HCT116 (cell line): ENCODE measurements around the gene FKBP4. TPM values are rescaled to one million over a fixed set of nuclear protein-coding genes. Genes with fewer than 3 reads are reported as not detected.

Experiments
- ATAC-seq: fragments of 200-7000 bp; cut with Tn5 transposase; 2 replicates; pipeline ENCODE4 v1.9.1; 2020; ENCODE audit warnings: mild to moderate bottlenecking, moderate library complexity
- BruUV-seq: library from RNA; stranded (reverse); fragments of 400-500 nt; replicated peaks from 2 replicates; lab custom pipeline; 2021; lab: Mats Ljungman, UMichigan
- CTCF ChIA-PET: fragments of 300-600 bp; sonication (Branson Sonifier 250); formaldehyde crosslinking; loops from one replicate; lab custom pipeline; 2021; ENCODE audit warnings: antibody characterized with exemption; lab: Charles Lee
- POLR2A ChIA-PET: fragments of 300-600, 350-600 bp; sonication (Branson Sonifier 250); formaldehyde crosslinking; loops from one replicate; lab custom pipeline; 2021; ENCODE audit warnings: antibody characterized with exemption; lab: Charles Lee
- RAD21 ChIA-PET, 2 experiments: fragments of 300-600 bp; sonication (Branson Sonifier 250); formaldehyde crosslinking; loops; one replicate each; lab custom pipeline; 2023; ENCODE audit warnings: low total read pairs in 2 of 2; ENCODE audit not compliant: uncharacterized antibody in 2 of 2, unreplicated experiment in 2 of 2, low non-redundant PET in 1 of 2; lab: Charles Lee
- DNase-seq: peaks from one replicate; pipeline ENCODE4 v3.0.0-alpha.2; 2010; ENCODE audit warnings: low read depth, low spot score
- H2AFZ ChIP-seq: fragments of 200-600 bp; shearing (Covaris generic), sonication (generic); 2 replicates; pipeline ENCODE4 v1.6.1; 2017; ENCODE audit warnings: low read depth, mixed run types, mixed read lengths, antibody characterized with exemption, low read length; ENCODE audit not compliant: poor library complexity, severe bottlenecking
- H3K27ac ChIP-seq: 2 replicates; pipeline ENCODE4 v1.5.1; 2012; ENCODE audit warnings: low read depth, low read length
- H3K27me3 ChIP-seq: fragments of 200-600 bp; sonication (generic); 2 replicates; pipeline ENCODE4 v1.6.1; 2016; ENCODE audit warnings: mixed run types, low read length, mixed read lengths; ENCODE audit not compliant: insufficient read depth
- H3K36me3 ChIP-seq, 2 experiments: fragments of 200-500 bp in 1 of 2; fragments of 200-600 bp in 1 of 2; sonication (Bioruptor generic) in 1 of 2; sonication (generic) in 1 of 2; 2 replicates each; pipeline versions ENCODE4 v1.5.1 to v1.6.1; 2014 to 2016; ENCODE audit warnings: low read length in 2 of 2, inconsistent platforms in 1 of 2, mixed read lengths in 1 of 2, mixed run types in 1 of 2; ENCODE audit not compliant: insufficient read depth in 2 of 2, control insufficient read depth in 1 of 2
- H3K4me1 ChIP-seq, 2 experiments: fragments of 200-600 bp in 1 of 2; sonication (generic) in 1 of 2; 2 replicates each; pipeline versions ENCODE4 v1.5.1 to v1.6.1; 2012 to 2017; ENCODE audit warnings: low read length in 2 of 2, inconsistent platforms in 1 of 2, mild to moderate bottlenecking in 1 of 2, mixed read lengths in 1 of 2, mixed run types in 1 of 2, moderate library complexity in 1 of 2; ENCODE audit not compliant: insufficient read depth in 2 of 2, control insufficient read depth in 1 of 2
- H3K4me2 ChIP-seq: fragments of 200-600 bp; sonication (generic); 2 replicates; pipeline ENCODE4 v1.6.1; 2017; ENCODE audit warnings: mixed run types, low read length, mixed read lengths
- H3K4me3 ChIP-seq, 2 experiments: fragments of 200-600 bp in 1 of 2; sonication (generic) in 1 of 2; replicated peaks in 1 of 2; 2 replicates each; pipeline ENCODE4 v1.5.1; 2011 to 2016; ENCODE audit warnings: low read length in 2 of 2, control low read depth in 1 of 2, low read depth in 1 of 2, mild to moderate bottlenecking in 1 of 2, mixed read lengths in 1 of 2, mixed run types in 1 of 2
- H3K79me2 ChIP-seq: fragments of 200-600 bp; sonication (generic); 2 replicates; pipeline ENCODE4 v1.6.1; 2017; ENCODE audit warnings: mild to moderate bottlenecking, mixed run types, low read length, moderate library complexity, mixed read lengths; ENCODE audit not compliant: insufficient read depth
- H3K9ac ChIP-seq: fragments of 200-600 bp; sonication (generic); 2 replicates; pipeline ENCODE4 v1.6.1; 2016; ENCODE audit warnings: low read length, mixed read lengths
- H3K9me2 ChIP-seq: fragments of 200-600 bp; sonication (generic), shearing (Covaris generic); 2 replicates; pipeline ENCODE4 v1.6.1; 2017; ENCODE audit warnings: mixed run types, mild to moderate bottlenecking, moderate library complexity; ENCODE audit not compliant: insufficient read depth
- H3K9me3 ChIP-seq, 2 experiments: fragments of 200-500 bp in 1 of 2; fragments of 200-600 bp in 1 of 2; sonication (Bioruptor generic) in 1 of 2; sonication (generic) in 1 of 2; 2 replicates each; pipeline ENCODE4 v1.6.1; 2014 to 2017; ENCODE audit warnings: low read length in 2 of 2, mixed read lengths in 2 of 2, inconsistent platforms in 1 of 2, low read depth in 1 of 2, mild to moderate bottlenecking in 1 of 2, mixed run types in 1 of 2, moderate library complexity in 1 of 2; ENCODE audit not compliant: control insufficient read depth in 1 of 2, insufficient read depth in 1 of 2
- H4K20me1 ChIP-seq: fragments of 200-600 bp; sonication (generic), shearing (Covaris generic); 2 replicates; pipeline ENCODE4 v1.6.1; 2017; ENCODE audit warnings: mixed run types, mild to moderate bottlenecking, moderate library complexity; ENCODE audit not compliant: insufficient read depth
- ATF3 ChIP-seq: IDR thresholded peaks from 2 replicates; pipeline ENCODE4 v1.6.1; 2012
- CBX3 ChIP-seq: IDR thresholded peaks from 2 replicates; pipeline ENCODE4 v1.6.1; 2012; ENCODE audit warnings: low read depth
- CEBPB ChIP-seq: IDR thresholded peaks from 2 replicates; pipeline ENCODE4 v1.6.1; 2012; ENCODE audit warnings: low read depth
- CTCF ChIP-seq, 3 experiments: fragments of 200-600 bp in 1 of 3; sonication (generic) in 1 of 3; IDR thresholded peaks in 2 of 3; conservative IDR thresholded peaks in 1 of 3; 2 replicates each; pipeline ENCODE4 v1.5.1; 2012 to 2017; ENCODE audit warnings: low read depth in 2 of 3, low read length in 2 of 3, antibody characterized with exemption in 1 of 3, borderline replicate concordance in 1 of 3, control low read depth in 1 of 3, mild to moderate bottlenecking in 1 of 3, mixed read lengths in 1 of 3, mixed run types in 1 of 3, moderate library complexity in 1 of 3; ENCODE audit not compliant: insufficient read depth in 1 of 3
- EGR1 ChIP-seq: IDR thresholded peaks from 2 replicates; pipeline ENCODE4 v1.6.1; 2012; ENCODE audit warnings: low read depth
- ELF1 ChIP-seq: IDR thresholded peaks from 2 replicates; pipeline ENCODE4 v1.6.1; 2012; ENCODE audit warnings: low read depth, borderline replicate concordance
- EZH2 ChIP-seq: fragments of 200-600 bp; sonication (generic); IDR thresholded peaks from 2 replicates; pipeline ENCODE4 v1.6.1; 2017; ENCODE audit warnings: antibody characterized with exemption, mixed run types
- EZH2phosphoT487 ChIP-seq: fragments of 200-600 bp; IDR thresholded peaks from 2 replicates; pipeline ENCODE4 v1.6.1; 2018; ENCODE audit warnings: antibody characterized with exemption, borderline replicate concordance
- FOSL1 ChIP-seq: IDR thresholded peaks from 2 replicates; pipeline ENCODE4 v1.6.1; 2012; ENCODE audit warnings: low read depth
- JUND ChIP-seq: IDR thresholded peaks from 2 replicates; pipeline ENCODE4 v1.6.1; 2012
- POLR2A ChIP-seq: IDR thresholded peaks from 2 replicates; pipeline ENCODE4 v1.7.0; 2011; ENCODE audit warnings: borderline replicate concordance; ENCODE audit not compliant: insufficient read depth, insufficient read length; ENCODE audit errors: extremely low read depth
- POLR2AphosphoS5 ChIP-seq: IDR thresholded peaks from 2 replicates; pipeline ENCODE4 v1.6.1; 2011; ENCODE audit warnings: mild to moderate bottlenecking, low read depth, low read length, moderate library complexity
- RAD21 ChIP-seq: IDR thresholded peaks from 2 replicates; pipeline ENCODE4 v1.6.1; 2012; ENCODE audit warnings: low read depth, mild to moderate bottlenecking
- REST ChIP-seq: IDR thresholded peaks from 2 replicates; pipeline ENCODE4 v1.6.1; 2012; ENCODE audit warnings: low read depth
- SP1 ChIP-seq: IDR thresholded peaks from 2 replicates; pipeline ENCODE4 v1.6.1; 2012; ENCODE audit warnings: low read depth
- SRF ChIP-seq: IDR thresholded peaks from 2 replicates; pipeline ENCODE4 v1.6.1; 2012; ENCODE audit warnings: low read depth
- TCF7L2 ChIP-seq: IDR thresholded peaks from 2 replicates; pipeline ENCODE4 v1.7.0; 2011; ENCODE audit warnings: borderline replicate concordance, inconsistent platforms; ENCODE audit not compliant: insufficient read depth, insufficient read length; ENCODE audit errors: extremely low read depth
- YY1 ChIP-seq: IDR thresholded peaks from 2 replicates; pipeline ENCODE4 v1.6.1; 2011; ENCODE audit warnings: low read length, low read depth, moderate library complexity, mild to moderate bottlenecking; ENCODE audit not compliant: insufficient replicate concordance; ENCODE audit errors: extremely low read depth
- ZBTB33 ChIP-seq: IDR thresholded peaks from 2 replicates; pipeline ENCODE4 v1.6.1; 2011; ENCODE audit warnings: mild to moderate bottlenecking, low read length, moderate library complexity; ENCODE audit not compliant: insufficient replicate concordance; ENCODE audit errors: extremely low read depth
- ZNF274 ChIP-seq: fragments of 200-500 bp; sonication (Bioruptor generic); IDR thresholded peaks from 2 replicates; pipeline ENCODE4 v1.6.1; 2014; ENCODE audit warnings: mild to moderate bottlenecking, low read depth, low read length, inconsistent platforms
- intact Hi-C: fragments of 100-400 bp; cut with micrococcal nuclease; formaldehyde crosslinking; loops from 2 replicates; pipeline ENCODE4 v1.10.0; 2022
- total RNA-seq: library from RNA; stranded (reverse); gene quantifications from one replicate; pipeline ENCODE4 v1.2.1, GENCODE V29; 2021; ENCODE audit not compliant: unreplicated experiment

Gene FKBP4
- total RNA-seq, 1 experiment from 2014 or later: 178 TPM

GRCh38 chr12:2829275-2829674, 34.5 kb downstream of the FKBP4 start:
- Histone ChIP-seq H3K9ac (no peak overlapping the region), H3K4me1 (no peaks in the 10 kb centered on the region), H3K36me3 (peaks cover 10 to 15% of the 10 kb centered on the region in 2 experiments), H3K79me2 (no peaks in the 10 kb centered on the region), H3K27me3 (no peaks in the 10 kb centered on the region), H3K27ac (no peak overlapping the region), H3K9me3 (no peaks in the 10 kb centered on the region), H3K4me3 (no peak overlapping the region), H2AFZ (no peak overlapping the region), H3K4me2 (no peak overlapping the region), H4K20me1 (no peaks in the 10 kb centered on the region), H3K9me2 (no peaks in the 10 kb centered on the region)
- DNase-seq: no peak
- ChIA-PET CTCF (no interaction called here), POLR2A (no interaction called here), RAD21 (no interaction called here)
- no TSS peak for BruUV-seq
- intact Hi-C loops: no loop called here
- ATAC-seq: no peak
- TF ChIP-seq CBX3: no peak
- no peak for TF ChIP-seq ELF1
- TF ChIP-seq JUND: no peak
- TF ChIP-seq ZNF274: no peak
- no peak for TF ChIP-seq TCF7L2
- no peak for TF ChIP-seq CEBPB
- TF ChIP-seq SP1: no peak
- TF ChIP-seq EZH2phosphoT487: no peak
- no peak for TF ChIP-seq SRF
- no peak for TF ChIP-seq REST
- TF ChIP-seq POLR2AphosphoS5: no peak
- TF ChIP-seq EZH2: no peak
- no peak for TF ChIP-seq FOSL1
- TF ChIP-seq EGR1: no peak
- TF ChIP-seq ATF3: no peak
- no peak for TF ChIP-seq RAD21
- no peak for TF ChIP-seq CTCF (IDR thresholded peaks at IDR 0.05 in 2 of 3, conservative IDR thresholded peaks at IDR 0.05 in 1 of 3; ENCODE audit: borderline replicate concordance in 1 of 3, insufficient read depth in 1 of 3, low read depth in 2 of 3, low read length in 2 of 3)
- no peak for TF ChIP-seq ZBTB33
- no peak for TF ChIP-seq POLR2A
- no peak for TF ChIP-seq YY1
